ENCODE data around the gene CEACAM8.

DNA sequence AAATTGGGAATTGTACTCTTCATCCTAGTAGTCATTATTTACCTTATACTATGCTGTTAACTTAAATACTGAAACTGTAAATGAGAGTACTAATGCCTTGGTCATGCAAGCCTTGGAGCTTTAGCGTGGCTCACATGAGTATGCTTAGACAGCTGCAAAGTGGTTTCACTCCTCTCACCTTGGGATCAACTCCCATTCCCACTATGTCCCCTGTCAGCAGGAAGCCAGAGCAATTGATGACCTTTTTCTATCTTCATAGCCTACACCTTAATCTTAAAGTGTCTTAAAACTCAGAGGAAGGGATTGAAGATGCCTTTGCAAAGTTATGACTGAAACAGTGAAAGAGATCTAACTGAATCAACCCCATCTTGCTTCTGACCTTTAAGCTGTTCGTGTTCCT lies 33.2 kb upstream of the CEACAM8 start:
- TF ChIP-seq, protein P1, sequence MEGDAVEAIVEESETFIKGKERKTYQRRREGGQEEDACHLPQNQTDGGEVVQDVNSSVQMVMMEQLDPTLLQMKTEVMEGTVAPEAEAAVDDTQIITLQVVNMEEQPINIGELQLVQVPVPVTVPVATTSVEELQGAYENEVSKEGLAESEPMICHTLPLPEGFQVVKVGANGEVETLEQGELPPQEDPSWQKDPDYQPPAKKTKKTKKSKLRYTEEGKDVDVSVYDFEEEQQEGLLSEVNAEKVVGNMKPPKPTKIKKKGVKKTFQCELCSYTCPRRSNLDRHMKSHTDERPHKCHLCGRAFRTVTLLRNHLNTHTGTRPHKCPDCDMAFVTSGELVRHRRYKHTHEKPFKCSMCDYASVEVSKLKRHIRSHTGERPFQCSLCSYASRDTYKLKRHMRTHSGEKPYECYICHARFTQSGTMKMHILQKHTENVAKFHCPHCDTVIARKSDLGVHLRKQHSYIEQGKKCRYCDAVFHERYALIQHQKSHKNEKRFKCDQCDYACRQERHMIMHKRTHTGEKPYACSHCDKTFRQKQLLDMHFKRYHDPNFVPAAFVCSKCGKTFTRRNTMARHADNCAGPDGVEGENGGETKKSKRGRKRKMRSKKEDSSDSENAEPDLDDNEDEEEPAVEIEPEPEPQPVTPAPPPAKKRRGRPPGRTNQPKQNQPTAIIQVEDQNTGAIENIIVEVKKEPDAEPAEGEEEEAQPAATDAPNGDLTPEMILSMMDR (IDR thresholded peaks at IDR 0.05; ENCODE audit: low read depth, low read length) = no peak
- TF ChIP-seq MYC (IDR thresholded peaks at IDR 0.05; ENCODE audit: low read depth, low read length) = no peak
